Rectal smooth muscle tissue (tissue), 1 donor: ENCODE results near the gene JUP.

ENCODE experiments used
- H3K27ac ChIP-seq: one replicate; pipeline ENCODE4 v1.7.0; 2013; ENCODE audit warnings: low read depth, low read length, inconsistent platforms
- H3K27me3 ChIP-seq: one replicate; pipeline ENCODE4 v1.7.0; 2013; ENCODE audit warnings: low read length; ENCODE audit not compliant: control insufficient read depth, insufficient read depth
- H3K36me3 ChIP-seq: one replicate; pipeline ENCODE4 v1.7.0; 2013; ENCODE audit warnings: low read length; ENCODE audit not compliant: control insufficient read depth, insufficient read depth
- H3K4me1 ChIP-seq: one replicate; pipeline ENCODE4 v1.7.0; 2013; ENCODE audit warnings: low read length; ENCODE audit not compliant: control insufficient read depth, insufficient read depth
- H3K4me3 ChIP-seq: one replicate; pipeline ENCODE4 v1.7.0; 2013; ENCODE audit warnings: low read length
- H3K9ac ChIP-seq: one replicate; pipeline ENCODE4 v1.7.0; 2013; ENCODE audit warnings: low read length

Gene JUP

DNA sequence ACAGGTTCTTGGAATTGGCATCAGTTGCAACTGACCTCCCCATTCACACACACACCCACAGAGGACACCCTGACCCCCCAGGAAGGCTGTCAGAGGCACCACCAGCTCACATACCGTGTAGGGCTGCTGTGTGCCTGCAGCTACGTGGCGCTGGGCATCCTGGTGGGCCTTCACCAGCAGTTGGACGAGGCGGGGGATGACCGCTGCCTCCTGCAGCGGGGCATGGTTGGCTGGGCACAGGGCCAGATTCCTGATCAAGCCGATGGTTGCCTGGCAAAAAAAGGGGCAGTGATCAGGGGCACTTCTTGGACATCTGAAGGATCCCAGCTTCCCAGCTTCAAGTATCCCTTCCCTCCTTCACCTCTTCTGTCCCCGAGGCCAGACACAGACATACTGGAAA lies 27.9 kb downstream of the JUP start:
- Histone ChIP-seq H3K4me3 (no peak overlapping the region), H3K4me1 (no peaks in the 10 kb centered on the region), H3K9ac (no peak overlapping the region), H3K36me3 (peaks cover 33% of the 10 kb centered on the region), H3K27ac (no peak overlapping the region), H3K27me3 (no peaks in the 10 kb centered on the region)

DNA sequence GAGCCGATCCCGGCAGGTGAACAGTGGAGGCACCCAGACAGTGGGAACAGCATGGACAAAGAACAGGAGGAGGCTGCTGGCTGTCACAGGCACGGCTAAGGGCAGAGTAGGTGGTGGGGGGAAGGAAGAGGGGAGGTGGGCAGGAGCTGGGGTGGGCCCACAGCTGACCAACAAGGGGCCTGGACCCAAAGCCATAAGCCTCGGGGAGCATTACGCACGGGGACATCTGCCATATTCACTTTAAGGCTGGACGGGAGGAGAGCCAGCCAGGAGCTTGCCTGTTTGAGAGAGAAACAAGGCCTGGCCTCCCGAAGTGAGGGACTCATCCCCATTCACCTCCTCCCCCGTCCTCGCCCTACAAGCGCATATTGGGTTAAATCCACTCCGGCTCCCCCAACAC lies 32.4 kb downstream of the JUP start:
- Histone ChIP-seq H3K27me3 (no peaks in the 10 kb centered on the region), H3K4me3 (no peak overlapping the region), H3K9ac (no peak overlapping the region), H3K36me3 (peaks cover 18% of the 10 kb centered on the region), H3K27ac (no peak overlapping the region), H3K4me1 (no peaks in the 10 kb centered on the region)

DNA sequence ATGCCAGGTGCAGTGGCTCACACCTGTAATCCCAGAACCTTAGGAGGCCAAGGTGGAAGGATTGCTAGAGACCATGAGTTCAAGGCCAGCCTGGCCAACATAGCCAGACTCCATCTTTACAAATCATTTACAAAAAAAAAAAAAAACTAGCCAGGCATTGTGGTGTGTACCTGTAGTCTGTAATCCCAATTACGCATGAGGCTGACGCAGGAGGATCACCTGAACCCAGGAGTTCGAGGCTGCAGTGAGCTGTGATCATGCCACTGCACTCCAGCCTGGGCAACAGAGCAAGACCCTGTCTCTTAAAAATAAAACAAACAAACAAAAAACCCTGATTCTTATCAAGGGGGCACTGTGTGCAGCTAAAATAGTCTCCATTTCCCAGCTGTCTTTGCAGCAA lies 35.2 kb downstream of the JUP start:
- no peaks in the 10 kb centered on the region for H3K4me1 ChIP-seq
- no peak overlapping the region for H3K4me3 ChIP-seq
- H3K36me3 ChIP-seq, result peaks cover 4% of the 10 kb centered on the region
- H3K27me3 ChIP-seq, result no peaks in the 10 kb centered on the region
- H3K27ac ChIP-seq, result no peak overlapping the region
- no peak overlapping the region for H3K9ac ChIP-seq

DNA sequence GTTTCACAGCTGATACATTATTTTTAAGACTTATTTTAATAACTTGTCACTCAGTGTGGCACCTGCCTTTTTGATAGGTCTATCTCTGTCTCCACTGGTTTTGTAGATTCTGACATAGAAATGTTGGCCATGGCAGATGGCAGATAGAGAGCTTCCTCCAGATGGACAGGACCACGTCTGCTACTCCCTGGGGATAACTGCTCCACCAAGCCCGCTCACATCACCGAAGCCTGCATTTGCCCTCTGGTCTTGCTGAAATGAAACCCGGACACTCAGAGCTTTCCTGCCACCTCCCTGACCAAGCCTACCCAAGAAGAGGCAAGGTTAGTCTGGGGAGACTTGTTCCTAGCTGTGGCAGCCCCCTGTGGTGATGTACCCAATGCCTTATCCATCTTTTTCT lies 35.6 kb downstream of the JUP start:
- peaks cover 4% of the 10 kb centered on the region for H3K36me3 ChIP-seq
- H3K9ac ChIP-seq, result no peak overlapping the region
- H3K27me3 ChIP-seq, result no peaks in the 10 kb centered on the region
- no peaks in the 10 kb centered on the region for H3K4me1 ChIP-seq
- H3K4me3 ChIP-seq, result no peak overlapping the region
- no peak overlapping the region for H3K27ac ChIP-seq

DNA sequence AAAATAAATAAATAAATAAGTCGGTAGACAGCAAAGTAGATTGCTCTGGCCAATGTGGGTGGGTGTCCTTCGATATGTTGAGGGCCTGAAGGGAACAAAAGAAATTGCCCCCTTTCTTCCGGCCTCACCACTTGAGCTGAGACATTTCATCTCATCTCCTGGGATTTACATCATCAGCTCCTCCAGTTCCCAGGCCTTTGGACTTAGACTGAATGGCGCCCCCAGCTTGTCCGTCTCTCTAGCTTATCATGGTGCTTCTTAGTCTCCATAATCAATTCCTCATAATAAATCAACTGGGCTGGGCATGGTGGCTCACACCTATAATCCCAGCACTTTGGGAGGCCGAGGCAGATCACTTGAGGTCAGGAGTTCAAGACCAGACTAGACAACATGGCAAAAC lies 38.2 kb downstream of the JUP start:
- Histone ChIP-seq H3K4me3 (no peak overlapping the region), H3K36me3 (no peaks in the 10 kb centered on the region), H3K4me1 (no peaks in the 10 kb centered on the region), H3K27me3 (no peaks in the 10 kb centered on the region), H3K27ac (no peak overlapping the region), H3K9ac (no peak overlapping the region)

DNA sequence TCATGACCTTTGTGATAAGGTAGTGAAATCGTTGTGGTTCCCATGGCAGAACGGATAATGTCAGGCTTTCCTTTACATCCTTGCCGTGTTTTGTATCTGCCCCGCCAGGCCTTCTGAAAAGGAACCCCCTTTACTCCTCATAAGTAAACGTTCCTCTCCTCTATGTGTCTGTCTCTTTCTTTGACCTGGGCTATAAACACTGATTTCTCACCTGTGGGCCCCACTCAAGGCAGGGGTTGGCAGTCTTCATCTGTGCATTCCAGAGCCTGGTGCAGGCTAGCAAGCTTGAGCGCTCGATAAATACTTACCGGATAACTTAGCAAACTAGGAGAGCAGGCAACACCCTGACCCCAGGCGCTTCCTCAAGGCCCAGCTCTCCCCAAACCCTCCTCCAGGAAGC lies 44.8 kb downstream of the JUP start:
- Histone ChIP-seq H3K9ac (no peak overlapping the region), H3K36me3 (no peaks in the 10 kb centered on the region), H3K4me3 (no peak overlapping the region), H3K27me3 (peaks cover 3% of the 10 kb centered on the region), H3K27ac (no peak overlapping the region), H3K4me1 (no peaks in the 10 kb centered on the region)

DNA sequence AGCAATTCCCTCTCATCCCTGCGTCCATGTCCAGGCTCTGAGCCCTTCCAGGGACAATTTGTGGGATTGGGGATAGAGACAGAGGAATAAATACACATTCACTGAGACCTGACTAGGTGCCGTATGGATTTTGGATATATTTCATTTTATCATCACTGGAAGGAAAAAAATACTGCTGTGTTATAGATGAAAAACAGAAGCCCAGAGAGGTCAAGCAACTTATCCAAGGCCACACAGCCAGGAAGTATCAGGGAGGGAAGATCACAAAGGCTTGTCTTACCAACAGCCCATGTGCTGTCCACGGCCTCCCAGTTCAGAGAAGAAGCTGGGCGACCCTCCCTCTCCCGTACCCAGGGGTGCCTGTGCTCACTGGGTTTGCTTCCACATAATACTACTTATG lies 46.0 kb downstream of the JUP start:
- Histone ChIP-seq H3K9ac (no peak overlapping the region), H3K36me3 (no peaks in the 10 kb centered on the region), H3K27ac (no peak overlapping the region), H3K27me3 (peaks cover 8% of the 10 kb centered on the region), H3K4me3 (no peak overlapping the region), H3K4me1 (no peaks in the 10 kb centered on the region)

DNA sequence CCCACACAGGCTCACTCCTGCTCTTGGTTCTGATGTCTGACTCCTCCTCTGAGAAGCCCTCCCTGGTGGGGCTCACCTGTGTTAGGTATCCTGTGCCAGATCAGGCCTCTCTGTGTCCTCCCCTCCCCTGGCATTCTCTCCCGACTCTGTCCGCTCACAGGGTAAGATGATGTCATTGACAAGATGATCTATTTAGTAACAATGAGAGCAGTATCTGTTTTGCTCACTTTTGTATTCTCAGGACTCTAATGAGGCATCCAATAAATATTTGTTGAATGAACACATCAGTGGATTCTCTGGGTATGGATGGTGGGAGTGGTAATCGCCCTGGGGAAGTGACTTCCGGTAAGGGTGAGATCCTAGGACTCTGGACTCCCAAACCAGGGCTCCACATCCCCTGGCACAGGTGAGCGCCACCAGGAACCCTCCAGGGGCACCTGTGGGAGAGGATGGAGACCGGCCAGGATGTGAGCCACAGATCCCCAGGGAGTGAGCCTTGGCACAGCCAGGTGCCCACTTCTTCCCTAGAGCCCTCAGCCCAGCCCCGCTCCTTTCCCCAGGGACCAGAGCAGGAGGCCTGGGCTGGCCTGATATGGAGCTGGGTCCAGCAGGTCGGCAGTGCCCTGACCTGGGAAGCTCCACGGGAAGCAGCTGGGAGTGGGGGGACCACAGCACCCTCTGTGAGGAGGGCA lies 46.7 kb downstream of the JUP start:
- H3K27ac ChIP-seq, result no peak overlapping the region
- H3K27me3 ChIP-seq, result peaks cover 9% of the 10 kb centered on the region
- H3K36me3 ChIP-seq, result no peaks in the 10 kb centered on the region
- no peak overlapping the region for H3K4me3 ChIP-seq
- H3K4me1 ChIP-seq, result no peaks in the 10 kb centered on the region
- H3K9ac ChIP-seq, result no peak overlapping the region

DNA sequence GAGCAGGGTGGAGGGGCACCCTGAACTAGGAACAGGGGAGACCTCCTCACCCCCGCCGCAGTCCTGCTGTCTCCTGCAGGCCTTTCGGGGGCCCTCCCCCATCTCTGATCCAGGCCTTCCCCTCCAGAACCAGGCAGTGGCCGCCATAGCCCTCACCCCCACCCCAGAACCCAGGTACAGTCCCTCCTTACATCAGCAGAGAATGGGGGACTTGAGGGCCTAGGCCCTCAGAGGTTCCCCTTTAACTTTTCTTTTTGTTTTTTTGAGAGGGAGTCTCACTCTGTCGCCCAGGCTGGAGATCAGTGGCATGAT lies 47.8 kb downstream of the JUP start:
- Histone ChIP-seq H3K27ac (no peak overlapping the region), H3K36me3 (no peaks in the 10 kb centered on the region), H3K27me3 (peaks cover 18% of the 10 kb centered on the region), H3K9ac (no peak overlapping the region), H3K4me3 (no peak overlapping the region), H3K4me1 (no peaks in the 10 kb centered on the region)

DNA sequence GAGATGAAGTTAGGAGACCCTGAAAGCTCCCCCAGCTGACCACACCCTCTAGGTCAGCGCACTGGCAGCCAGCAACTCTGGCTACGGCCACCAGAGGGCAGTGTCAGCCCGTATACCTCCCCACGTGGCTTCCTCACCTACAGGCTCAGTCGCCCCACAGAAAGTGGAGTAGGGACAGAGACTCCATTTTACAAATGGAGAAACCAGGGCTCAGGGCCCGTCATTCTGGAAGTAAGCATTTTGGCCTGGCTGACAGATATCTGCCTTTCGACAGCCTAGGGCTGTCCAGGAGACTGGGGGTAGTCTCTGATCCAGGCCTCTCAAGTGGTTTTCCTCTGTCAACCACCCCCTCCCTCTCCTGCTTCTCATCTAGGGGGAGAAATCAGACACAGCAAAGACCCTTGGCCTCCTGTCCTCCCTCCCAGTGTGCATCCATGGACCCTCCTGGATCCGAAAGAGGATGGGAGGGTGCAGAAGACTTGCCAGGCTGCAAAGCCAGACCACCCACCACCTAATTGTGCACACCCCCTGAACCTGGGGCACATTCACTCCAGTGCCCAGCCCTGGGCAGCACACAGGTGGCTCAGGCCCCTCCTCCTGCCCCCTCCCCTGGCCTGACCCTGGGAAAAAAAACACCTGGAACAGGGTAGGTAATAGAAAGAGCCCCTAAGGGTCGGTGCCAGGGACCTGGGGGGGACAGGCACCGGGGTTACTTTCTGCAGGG lies 48.3 kb downstream of the JUP start:
- H3K36me3 ChIP-seq, result no peaks in the 10 kb centered on the region
- no peak overlapping the region for H3K9ac ChIP-seq
- H3K4me3 ChIP-seq, result no peak overlapping the region
- no peaks in the 10 kb centered on the region for H3K4me1 ChIP-seq
- peaks cover 20% of the 10 kb centered on the region for H3K27me3 ChIP-seq
- H3K27ac ChIP-seq, result no peak overlapping the region

DNA sequence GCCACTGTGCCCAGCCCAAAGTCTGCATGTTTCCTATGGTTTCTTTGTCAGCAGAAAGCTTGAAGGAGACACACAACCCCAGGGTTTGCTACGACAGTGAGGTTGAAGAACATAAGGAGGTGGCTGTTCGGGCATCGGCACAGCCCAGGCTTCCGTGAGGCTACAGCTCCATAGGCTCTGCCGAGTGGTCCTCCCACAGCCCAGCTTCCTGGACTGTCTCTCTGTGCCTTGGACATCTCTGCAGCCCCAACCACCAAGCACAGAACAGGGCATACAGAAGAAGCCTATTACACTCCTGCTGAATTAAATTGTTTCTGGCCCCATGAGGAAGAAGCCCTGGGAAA lies 48.9 kb downstream of the JUP start:
- no peak overlapping the region for H3K27ac ChIP-seq
- no peak overlapping the region for H3K9ac ChIP-seq
- no peaks in the 10 kb centered on the region for H3K4me1 ChIP-seq
- no peak overlapping the region for H3K4me3 ChIP-seq
- peaks cover 20% of the 10 kb centered on the region for H3K27me3 ChIP-seq
- H3K36me3 ChIP-seq, result no peaks in the 10 kb centered on the region

DNA sequence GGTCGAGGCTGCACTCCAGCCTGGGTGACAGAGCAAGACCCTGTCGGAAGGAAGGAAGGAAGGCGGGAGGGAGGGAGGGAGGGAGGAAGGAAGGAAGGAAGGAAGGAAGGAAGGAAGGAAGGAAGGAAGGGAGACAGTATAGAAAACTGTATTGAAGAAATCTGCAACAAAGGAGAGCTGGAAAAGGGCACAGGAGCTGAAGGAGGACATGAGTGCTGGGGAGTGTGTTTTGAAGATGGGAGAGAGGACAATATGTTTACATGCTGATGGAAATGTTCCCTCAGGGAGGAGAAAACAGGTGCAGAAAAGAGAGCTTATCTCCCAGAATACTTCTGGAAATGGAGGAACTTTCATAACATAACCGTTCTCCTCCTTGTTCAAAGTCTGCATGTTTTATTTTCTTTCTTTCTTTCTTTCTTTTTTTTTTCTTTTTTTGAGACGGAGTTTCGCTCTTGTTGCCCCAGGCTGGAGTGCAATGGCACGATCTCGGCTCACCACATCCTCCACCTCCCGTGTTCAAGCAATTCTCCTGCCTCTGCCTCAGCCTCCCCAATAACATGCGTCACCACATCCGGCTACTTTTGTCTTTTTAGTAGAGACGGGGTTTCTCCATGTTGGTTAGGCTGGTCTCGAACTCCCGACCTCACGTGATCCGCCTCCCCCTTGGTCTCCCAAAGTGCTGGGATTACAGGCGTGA lies 49.4 kb downstream of the JUP start:
- no peak overlapping the region for H3K27ac ChIP-seq
- H3K4me3 ChIP-seq, result no peak overlapping the region
- H3K27me3 ChIP-seq, result peaks cover 20% of the 10 kb centered on the region
- no peaks in the 10 kb centered on the region for H3K4me1 ChIP-seq
- H3K9ac ChIP-seq, result no peak overlapping the region
- H3K36me3 ChIP-seq, result no peaks in the 10 kb centered on the region

DNA sequence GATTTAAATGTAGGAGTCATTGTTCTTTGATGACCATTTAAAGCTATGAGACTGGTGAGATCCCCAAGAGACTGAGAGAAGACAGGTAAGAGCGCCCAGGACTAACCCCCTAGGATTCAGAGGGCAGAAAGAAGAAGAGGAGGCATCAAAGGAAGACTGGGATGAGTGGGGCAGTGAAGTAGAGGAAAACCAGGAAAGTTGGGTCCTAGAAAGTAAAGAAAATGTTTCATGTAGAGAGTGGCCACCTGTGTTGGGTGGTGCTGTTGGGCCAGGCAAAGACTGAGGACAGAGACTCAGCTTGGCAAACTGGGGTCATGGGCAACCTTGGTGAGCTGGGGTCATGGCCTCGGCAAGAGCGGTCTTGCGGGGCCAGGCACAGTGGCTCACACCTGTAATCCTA lies 50.8 kb downstream of the JUP start:
- Histone ChIP-seq H3K27me3 (peaks cover 20% of the 10 kb centered on the region), H3K4me3 (no peak overlapping the region), H3K9ac (no peak overlapping the region), H3K4me1 (no peaks in the 10 kb centered on the region), H3K36me3 (no peaks in the 10 kb centered on the region), H3K27ac (no peak overlapping the region)
